Activated naive CD4-positive, alpha-beta T cell treated with anti-CD3 and anti-CD28 coated beads, Interleukin-2, amount 50 U/mL, for 24 hours (primary cell): Measurements from ENCODE around the gene PCNX3.

Experiments
- H3K27ac Mint-ChIP-seq: one replicate; pipeline ENCODE4 v1.8.0; 2021; ENCODE audit warnings: mild to moderate bottlenecking, mixed read lengths
- H3K27me3 Mint-ChIP-seq: one replicate; pipeline ENCODE4 v1.8.0; 2021; ENCODE audit warnings: mixed read lengths
- H3K36me3 Mint-ChIP-seq: one replicate; pipeline ENCODE4 v1.8.0; 2021; ENCODE audit warnings: mixed read lengths
- H3K4me1 Mint-ChIP-seq: one replicate; pipeline ENCODE4 v1.8.0; 2021; ENCODE audit warnings: mixed read lengths
- H3K4me3 Mint-ChIP-seq: one replicate; pipeline ENCODE4 v1.8.0; 2021; ENCODE audit warnings: mild to moderate bottlenecking, mixed read lengths
- H3K9me3 Mint-ChIP-seq: one replicate; pipeline ENCODE4 v1.8.0; 2021; ENCODE audit warnings: mixed read lengths

PCNX3 gene

DNA sequence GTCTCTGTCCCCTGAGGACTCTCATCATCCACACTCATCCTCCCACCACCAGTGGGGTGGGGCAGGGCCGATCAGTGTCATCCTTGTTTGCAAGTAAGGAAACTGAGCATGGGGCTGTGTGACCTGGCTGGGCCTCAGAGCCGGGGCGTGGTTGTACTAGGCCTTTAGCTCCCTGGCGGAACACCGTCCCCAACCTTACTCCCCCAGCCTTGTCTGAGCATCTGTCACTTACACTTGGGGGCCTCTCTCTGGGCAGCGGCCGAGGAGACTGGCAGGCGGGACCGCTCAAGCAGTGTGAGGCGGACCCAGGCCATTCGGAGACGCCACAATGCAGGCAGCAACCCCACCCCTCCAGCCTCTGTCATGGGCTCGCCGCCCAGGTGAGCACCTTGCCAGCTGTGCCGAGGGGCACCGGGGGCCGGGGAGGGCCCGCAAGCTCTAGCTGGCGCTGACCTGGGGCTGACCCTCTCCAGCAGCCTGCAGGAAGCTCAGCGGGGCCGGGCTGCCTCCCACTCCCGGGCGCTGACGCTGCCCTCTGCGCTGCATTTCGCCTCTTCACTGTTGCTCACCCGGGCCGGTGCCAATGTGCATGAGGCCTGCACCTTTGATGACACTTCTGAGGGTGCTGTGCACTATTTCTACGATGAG is 3.8 kb downstream of the PCNX3 start:
- Mint-ChIP-seq H3K27ac (no peak overlapping the region), H3K9me3 (no peaks in the 10 kb centered on the region), H3K4me1 (peaks cover 20% of the 10 kb centered on the region), H3K36me3 (peaks cover 8% of the 10 kb centered on the region), H3K27me3 (no peaks in the 10 kb centered on the region), H3K4me3 (no peak overlapping the region)

DNA sequence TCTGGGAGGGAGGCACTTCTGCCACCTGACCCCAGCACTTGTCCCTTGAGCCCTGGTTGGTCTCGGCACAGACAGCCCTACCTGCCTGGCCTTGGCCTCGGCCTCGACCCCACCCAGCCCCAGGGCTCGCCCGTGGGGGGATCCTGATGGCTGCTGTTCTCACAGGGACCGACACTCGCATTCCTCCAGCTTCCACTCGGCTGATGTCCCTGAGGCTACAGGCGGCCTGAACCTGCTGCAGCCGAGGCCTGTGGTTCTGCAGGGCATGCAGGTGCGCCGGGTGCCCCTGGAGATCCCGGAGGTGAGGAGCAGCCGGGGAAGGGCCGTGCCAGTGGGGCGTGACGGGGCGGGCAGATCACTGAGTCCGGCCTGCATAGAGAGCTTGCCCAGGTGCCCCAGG is 5.1 kb downstream of the PCNX3 start:
- Mint-ChIP-seq H3K27me3 (no peaks in the 10 kb centered on the region), H3K4me3 (no peak overlapping the region), H3K27ac (no peak overlapping the region), H3K4me1 (peaks cover 20% of the 10 kb centered on the region), H3K36me3 (peaks cover 8% of the 10 kb centered on the region), H3K9me3 (no peaks in the 10 kb centered on the region)

DNA sequence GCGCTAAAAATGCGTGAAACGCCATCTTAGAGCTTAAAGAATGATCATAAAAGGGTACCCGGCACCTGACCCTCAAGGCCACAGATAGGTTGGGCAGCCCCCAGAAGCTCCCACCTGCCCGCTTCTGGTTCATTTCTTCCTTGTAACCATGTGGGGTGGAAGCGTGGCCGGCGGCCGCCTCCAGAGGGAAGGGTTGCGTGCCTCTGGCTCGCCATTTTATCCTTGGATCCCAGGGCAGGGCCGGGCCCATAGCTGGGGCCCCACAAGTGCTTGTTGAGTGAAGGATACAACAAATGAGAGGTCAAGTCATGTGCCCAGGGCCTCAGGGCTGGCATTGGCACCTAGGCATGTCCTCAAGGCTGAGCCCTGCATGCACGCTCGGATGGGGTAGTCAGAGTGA is 5.9 kb downstream of the PCNX3 start:
- H3K27me3 Mint-ChIP-seq, result no peaks in the 10 kb centered on the region
- H3K9me3 Mint-ChIP-seq, result no peaks in the 10 kb centered on the region
- peaks cover 25% of the 10 kb centered on the region for H3K4me1 Mint-ChIP-seq
- no peak overlapping the region for H3K4me3 Mint-ChIP-seq
- H3K27ac Mint-ChIP-seq, result no peak overlapping the region
- H3K36me3 Mint-ChIP-seq, result peaks cover 9% of the 10 kb centered on the region

DNA sequence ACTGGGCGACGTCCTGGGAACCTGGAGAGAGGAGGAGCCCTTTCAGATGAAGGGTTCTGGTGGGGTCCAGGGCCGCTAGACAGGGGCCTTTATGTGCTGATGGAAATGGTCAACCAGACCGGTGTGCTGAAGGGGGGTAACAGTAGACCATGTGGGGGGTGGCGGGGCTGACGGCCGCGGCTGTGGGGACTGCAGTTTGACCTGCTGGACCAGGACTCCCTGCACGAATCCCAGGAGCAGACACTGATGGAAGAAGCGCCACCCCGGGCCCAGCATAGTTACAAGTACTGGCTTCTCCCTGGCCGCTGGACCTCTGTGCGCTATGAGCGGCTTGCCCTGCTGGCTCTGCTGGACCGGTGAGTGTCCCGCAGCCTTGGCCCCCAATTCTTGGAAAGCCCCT is 6.4 kb downstream of the PCNX3 start:
- Mint-ChIP-seq H3K27ac (no peak overlapping the region), H3K36me3 (peaks cover 4% of the 10 kb centered on the region), H3K4me1 (peaks cover 19% of the 10 kb centered on the region), H3K9me3 (no peaks in the 10 kb centered on the region), H3K4me3 (no peak overlapping the region), H3K27me3 (no peaks in the 10 kb centered on the region)

DNA sequence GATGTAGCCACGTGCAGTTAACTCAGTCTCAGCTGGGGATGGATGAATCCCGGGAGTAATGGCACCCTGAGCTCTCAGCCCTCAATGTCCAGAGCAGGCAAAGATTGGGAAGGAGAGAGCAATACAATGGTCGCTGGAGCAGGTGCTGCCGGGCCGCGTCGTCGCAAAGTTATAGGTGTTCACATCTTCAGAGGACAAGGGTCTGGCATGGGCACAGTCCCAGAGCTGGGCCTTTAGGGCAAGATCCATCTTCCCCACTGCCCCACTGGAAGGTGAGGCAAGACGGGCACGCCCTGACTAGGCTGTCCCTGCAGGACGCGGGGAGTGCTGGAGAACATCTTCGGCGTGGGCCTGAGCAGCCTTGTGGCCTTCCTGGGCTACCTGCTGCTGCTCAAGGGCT is 7.6 kb downstream of the PCNX3 start:
- no peak overlapping the region for H3K27ac Mint-ChIP-seq
- peaks cover 12% of the 10 kb centered on the region for H3K4me1 Mint-ChIP-seq
- H3K27me3 Mint-ChIP-seq, result no peaks in the 10 kb centered on the region
- peaks cover 4% of the 10 kb centered on the region for H3K36me3 Mint-ChIP-seq
- no peaks in the 10 kb centered on the region for H3K9me3 Mint-ChIP-seq
- H3K4me3 Mint-ChIP-seq, result no peak overlapping the region

DNA sequence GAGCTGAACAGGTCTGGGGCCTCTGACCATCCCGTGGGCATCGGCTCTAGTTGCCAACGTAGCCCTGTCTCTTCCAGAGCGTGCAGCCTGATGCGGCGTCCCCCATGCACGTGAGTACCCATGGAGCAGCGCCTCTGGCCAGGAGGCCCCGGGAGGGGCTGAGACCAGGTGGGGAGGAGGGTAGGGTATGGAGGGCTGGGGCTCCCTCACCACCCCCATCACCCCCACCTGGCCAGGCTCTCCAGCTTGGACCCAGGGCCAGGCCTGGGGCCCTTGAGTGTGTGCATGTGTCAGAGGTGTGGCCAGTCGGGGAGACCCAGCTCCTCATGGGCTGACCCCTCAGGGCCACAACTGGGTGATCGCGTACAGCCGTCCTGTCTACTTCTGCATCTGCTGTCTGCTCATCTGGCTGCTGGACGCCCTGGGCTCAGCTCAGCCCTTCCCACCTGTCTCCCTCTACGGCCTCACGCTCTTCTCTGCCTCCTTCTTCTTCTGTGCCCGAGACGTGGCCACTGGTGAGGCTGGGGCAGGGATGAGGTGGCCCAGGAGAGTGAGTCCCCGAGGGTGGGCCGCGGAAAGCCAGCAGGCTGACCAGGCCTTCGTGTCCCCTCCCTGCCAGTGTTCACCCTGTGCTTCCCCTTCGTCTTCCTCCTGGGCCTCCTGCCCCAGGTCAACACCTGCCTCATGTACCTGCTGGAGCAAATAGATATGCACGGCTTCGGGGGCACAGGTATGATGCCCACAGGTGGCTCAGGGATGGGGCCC is 8.5 kb downstream of the PCNX3 start:
- Mint-ChIP-seq H3K9me3 (no peaks in the 10 kb centered on the region), H3K36me3 (peaks cover 4% of the 10 kb centered on the region), H3K27ac (no peak overlapping the region), H3K4me3 (no peak overlapping the region), H3K27me3 (no peaks in the 10 kb centered on the region), H3K4me1 (peaks cover 12% of the 10 kb centered on the region)

DNA sequence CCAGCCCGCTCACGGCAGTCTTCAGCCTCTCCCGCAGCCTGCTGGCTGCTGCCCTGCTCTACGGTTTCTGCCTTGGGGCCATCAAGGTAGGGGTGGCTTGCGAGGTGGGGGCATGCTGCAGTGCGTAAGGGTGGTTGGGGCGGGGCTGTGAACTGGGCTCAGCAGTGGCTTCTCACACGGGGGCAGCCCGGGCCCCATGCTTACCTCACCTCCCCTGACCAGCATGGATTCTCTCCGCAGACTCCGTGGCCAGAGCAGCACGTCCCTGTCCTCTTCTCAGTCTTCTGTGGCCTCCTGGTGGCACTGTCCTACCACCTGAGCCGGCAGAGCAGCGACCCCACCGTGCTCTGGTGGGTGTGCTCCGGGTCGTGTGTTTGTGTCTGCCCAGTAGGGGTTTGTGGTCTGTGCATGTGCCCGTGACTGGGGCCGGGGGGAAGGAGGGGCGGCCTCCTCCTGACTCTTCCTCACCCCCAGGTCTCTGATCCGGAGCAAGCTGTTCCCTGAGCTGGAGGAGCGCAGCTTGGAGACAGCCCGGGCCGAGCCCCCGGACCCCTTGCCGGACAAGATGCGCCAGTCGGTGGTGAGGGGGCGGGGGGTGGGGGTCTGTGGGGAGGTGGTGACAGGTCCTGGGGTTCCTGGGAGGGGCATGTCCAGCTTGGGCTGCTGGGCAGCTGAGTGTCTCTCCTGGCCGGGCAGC is 9.5 kb downstream of the PCNX3 start:
- H3K27me3 Mint-ChIP-seq, result no peaks in the 10 kb centered on the region
- no peak overlapping the region for H3K27ac Mint-ChIP-seq
- H3K9me3 Mint-ChIP-seq, result no peaks in the 10 kb centered on the region
- peaks cover 9% of the 10 kb centered on the region for H3K4me1 Mint-ChIP-seq
- no peak overlapping the region for H3K4me3 Mint-ChIP-seq
- peaks cover 7% of the 10 kb centered on the region for H3K36me3 Mint-ChIP-seq

DNA sequence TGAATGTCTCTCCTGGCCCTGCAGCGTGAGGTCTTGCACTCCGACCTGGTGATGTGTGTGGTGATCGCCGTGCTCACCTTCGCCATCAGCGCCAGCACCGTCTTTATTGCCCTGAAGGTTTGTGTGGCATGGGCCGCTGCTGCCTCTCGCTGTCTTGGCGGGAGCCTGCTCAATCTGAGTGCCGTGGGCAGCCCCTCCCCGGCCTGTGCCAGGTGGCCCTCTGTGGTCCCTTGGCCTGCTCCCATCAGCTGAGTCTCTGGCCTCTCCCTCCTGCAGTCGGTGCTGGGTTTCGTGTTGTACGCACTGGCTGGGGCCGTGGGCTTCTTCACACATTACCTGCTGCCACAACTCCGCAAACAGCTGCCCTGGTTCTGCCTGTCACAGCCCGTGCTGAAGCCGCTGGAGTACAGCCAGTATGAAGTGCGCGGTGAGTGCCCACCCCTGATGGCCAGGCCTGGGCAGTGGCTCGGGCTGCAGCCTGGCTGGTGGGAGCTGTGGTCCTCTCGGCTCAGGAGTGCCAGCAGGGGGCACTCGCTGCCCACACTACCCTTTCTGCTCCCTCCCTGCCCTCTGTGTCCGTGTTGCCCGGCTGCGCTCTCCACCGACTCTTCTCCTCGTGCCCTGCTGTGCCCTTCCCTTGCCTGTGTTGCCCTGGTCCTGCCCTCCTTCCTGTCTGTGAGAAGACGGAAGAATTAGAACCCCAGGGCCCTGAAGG is 10.2 kb downstream of the PCNX3 start:
- no peaks in the 10 kb centered on the region for H3K9me3 Mint-ChIP-seq
- H3K4me3 Mint-ChIP-seq, result no peak overlapping the region
- peak overlapping the region; percentile 30 for H3K27ac Mint-ChIP-seq
- H3K4me1 Mint-ChIP-seq, result peaks cover 9% of the 10 kb centered on the region
- H3K27me3 Mint-ChIP-seq, result no peaks in the 10 kb centered on the region
- peaks cover 7% of the 10 kb centered on the region for H3K36me3 Mint-ChIP-seq

DNA sequence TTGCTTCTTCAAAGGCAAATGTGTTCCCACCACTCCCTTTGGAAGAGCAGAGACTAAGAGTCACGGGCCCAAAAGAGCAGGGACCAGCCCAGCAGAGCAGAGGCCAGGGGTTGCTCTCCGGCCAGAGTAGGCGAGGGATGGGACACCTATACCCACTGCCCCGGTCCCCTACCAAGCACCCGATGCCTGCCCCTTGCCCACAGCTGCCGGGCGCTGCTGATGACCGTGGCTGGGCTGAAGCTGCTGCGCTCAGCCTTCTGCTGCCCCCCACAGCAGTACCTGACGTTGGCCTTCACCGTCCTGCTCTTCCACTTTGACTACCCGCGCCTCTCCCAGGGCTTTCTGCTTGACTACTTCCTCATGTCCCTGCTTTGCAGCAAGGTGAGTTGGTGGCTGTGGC is 11.6 kb downstream of the PCNX3 start:
- H3K27me3 Mint-ChIP-seq, result no peaks in the 10 kb centered on the region
- H3K4me3 Mint-ChIP-seq, result no peak overlapping the region
- H3K27ac Mint-ChIP-seq, result no peak overlapping the region
- no peaks in the 10 kb centered on the region for H3K9me3 Mint-ChIP-seq
- H3K4me1 Mint-ChIP-seq, result peaks cover 9% of the 10 kb centered on the region
- H3K36me3 Mint-ChIP-seq, result peaks cover 7% of the 10 kb centered on the region

DNA sequence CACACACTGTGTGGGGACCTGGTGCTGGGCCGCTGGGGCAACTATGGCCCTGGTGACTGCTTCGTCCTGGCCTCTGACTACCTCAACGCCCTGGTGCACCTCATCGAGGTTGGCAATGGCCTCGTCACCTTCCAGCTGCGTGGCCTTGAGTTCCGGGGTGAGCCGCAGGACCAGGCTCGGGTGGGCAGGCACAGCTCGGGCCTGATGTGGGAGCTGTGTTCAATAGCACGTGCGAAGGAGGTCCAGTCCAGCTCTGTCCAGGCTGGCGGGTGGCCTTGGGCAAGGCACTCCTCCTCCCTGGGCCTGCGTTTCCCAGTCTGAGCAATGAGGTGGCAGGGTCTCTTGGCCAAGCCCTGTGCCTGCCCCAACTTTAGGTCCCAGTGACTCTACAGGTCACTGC is 14.0 kb downstream of the PCNX3 start:
- no peaks in the 10 kb centered on the region for H3K27me3 Mint-ChIP-seq
- H3K36me3 Mint-ChIP-seq, result peaks cover 4% of the 10 kb centered on the region
- no peak overlapping the region for H3K27ac Mint-ChIP-seq
- H3K4me1 Mint-ChIP-seq, result peaks cover 16% of the 10 kb centered on the region
- no peaks in the 10 kb centered on the region for H3K9me3 Mint-ChIP-seq
- no peak overlapping the region for H3K4me3 Mint-ChIP-seq

DNA sequence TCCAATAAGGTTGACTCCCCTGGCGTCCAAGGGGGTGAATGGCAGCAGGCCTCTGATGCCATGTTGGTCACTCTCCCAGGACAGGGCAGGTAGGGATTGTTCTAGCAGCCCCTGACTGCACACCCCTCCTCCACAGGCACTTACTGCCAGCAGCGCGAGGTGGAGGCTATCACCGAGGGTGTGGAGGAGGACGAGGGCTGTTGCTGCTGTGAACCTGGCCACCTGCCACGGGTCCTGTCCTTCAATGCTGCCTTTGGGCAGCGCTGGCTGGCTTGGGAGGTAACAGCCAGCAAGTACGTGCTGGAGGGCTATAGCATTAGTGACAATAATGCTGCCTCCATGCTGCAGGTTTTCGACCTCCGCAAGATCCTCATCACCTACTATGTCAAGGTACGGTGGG is 14.6 kb downstream of the PCNX3 start:
- peaks cover 5% of the 10 kb centered on the region for H3K36me3 Mint-ChIP-seq
- H3K27ac Mint-ChIP-seq, result no peak overlapping the region
- no peaks in the 10 kb centered on the region for H3K9me3 Mint-ChIP-seq
- H3K4me3 Mint-ChIP-seq, result no peak overlapping the region
- peaks cover 16% of the 10 kb centered on the region for H3K4me1 Mint-ChIP-seq
- no peaks in the 10 kb centered on the region for H3K27me3 Mint-ChIP-seq

DNA sequence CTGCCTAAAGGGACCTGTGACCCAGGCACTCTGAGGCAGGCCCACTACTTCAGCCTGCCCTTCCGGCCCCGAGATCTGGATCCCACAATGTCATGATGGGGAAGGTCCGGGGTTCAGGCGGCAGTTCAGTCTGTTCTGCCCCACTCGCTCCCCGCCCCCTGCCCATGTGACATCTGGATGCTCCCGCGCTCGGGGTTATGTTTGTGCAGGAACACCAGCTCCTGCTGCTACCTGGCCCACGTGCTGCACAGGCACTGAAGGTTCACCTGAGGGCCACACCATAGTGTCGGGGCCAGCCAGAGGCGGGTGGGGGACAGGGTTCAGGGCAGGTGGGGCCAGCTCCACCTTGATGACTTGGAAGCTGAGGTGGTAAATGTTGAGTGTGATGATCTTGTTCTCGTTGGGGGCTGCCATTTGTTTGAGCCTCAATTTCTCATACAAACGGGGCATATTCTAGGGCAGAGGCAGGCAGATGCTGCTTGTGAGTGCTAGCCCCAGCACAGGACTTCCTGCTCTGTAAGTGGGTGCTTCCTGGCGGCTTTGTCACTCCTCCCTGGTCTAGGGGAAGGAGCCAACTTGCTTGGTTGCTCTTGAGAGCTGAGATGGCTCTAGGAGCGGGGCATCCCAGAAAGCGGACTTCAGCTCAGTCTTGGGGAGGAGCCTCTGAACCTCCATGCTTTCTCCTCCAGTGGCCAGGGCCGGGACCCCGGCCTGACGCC is 18.0 kb downstream of the PCNX3 start:
- Mint-ChIP-seq H3K27me3 (no peaks in the 10 kb centered on the region), H3K4me3 (no peak overlapping the region), H3K4me1 (peaks cover 21% of the 10 kb centered on the region), H3K36me3 (peaks cover 4% of the 10 kb centered on the region), H3K9me3 (no peaks in the 10 kb centered on the region), H3K27ac (peak overlapping the region; percentile 76)

DNA sequence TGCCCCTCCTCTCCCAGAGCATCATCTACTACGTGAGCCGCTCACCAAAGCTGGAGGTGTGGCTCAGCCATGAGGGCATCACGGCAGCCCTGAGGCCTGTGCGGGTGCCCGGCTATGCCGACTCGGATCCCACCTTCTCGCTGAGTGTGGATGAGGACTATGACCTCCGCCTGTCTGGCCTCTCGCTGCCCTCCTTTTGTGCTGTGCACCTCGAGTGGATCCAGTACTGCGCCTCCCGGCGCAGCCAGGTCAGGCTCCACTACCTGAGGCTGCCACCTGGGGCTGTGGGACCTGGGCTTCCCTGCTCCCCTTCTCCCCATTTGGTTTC is 18.5 kb downstream of the PCNX3 start:
- Mint-ChIP-seq H3K4me3 (no peak overlapping the region), H3K27ac (peak overlapping the region; percentile 23), H3K36me3 (peaks cover 4% of the 10 kb centered on the region), H3K9me3 (no peaks in the 10 kb centered on the region), H3K27me3 (no peaks in the 10 kb centered on the region), H3K4me1 (peaks cover 26% of the 10 kb centered on the region)

DNA sequence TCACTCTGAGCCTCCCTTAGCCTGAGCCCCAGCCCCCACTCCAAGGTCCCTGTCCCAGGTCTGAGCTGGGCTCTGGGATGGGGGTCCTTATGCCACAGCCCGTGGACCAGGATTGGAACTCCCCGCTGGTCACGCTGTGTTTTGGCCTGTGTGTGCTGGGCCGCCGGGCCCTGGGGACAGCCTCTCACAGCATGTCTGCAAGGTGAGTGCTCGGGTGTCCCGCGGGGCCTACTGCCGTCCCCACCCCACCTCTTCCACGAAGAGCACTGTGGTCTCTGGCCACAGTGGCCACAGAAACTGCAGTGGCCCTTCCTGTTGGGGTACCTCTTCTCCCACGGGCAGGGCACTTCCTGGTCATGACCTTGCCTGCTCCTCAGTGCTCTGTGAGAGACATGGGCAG is 18.9 kb downstream of the PCNX3 start:
- no peaks in the 10 kb centered on the region for H3K9me3 Mint-ChIP-seq
- no peak overlapping the region for H3K4me3 Mint-ChIP-seq
- H3K27ac Mint-ChIP-seq, result peak overlapping the region; percentile 23
- H3K4me1 Mint-ChIP-seq, result peaks cover 28% of the 10 kb centered on the region
- H3K27me3 Mint-ChIP-seq, result no peaks in the 10 kb centered on the region
- peaks cover 2% of the 10 kb centered on the region for H3K36me3 Mint-ChIP-seq
